ENCODE data around the gene MAEA.

DNA sequence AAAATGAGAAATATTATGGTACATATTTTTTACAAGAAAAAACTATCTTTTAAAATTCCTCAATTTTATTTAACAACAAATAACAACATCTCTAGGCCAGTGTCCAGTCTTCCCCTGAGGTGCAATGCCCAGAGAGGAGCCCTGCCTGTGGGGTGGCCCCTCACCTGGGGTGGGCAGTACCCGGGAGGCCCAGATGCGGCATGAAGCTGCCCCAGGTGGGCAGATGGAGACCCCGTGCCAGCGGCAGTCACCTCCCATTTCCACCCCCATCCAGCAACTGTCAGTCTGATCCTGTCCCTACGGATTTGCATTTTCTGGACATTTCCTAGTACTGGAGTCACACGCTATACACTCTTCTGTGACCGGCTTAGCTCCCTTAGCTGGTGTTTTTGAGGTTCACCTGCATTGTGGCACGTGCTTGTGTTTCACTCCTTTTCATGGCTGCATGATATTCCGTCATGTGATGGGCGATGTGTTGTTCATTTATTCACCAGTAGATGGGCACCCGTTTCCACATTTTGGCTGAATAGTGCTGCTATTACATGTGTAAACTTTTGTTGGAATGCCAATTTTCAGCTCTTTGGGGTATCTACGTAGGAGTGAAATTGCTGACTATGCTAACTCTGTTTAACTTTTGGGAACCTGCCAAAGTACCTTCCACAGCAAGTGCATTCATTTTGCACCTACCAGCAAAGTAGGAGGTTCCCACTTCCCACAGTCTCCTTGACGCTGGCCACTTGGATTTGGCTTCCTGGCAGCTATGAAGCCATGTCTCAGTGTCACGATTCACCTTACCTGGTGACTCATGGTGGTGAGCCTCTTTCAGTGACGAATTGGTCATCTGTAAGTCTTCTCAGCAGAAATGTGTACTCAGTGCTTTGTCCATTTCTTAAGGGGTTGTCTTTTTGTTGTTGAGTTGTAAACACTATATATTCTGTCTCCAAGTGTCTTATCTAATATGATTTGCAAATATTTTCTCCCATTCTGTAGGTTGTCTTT, 11.7 kb upstream of the MAEA start:
- TF ChIP-seq GATA3 (IDR thresholded peaks at IDR 0.05; ENCODE audit: low read depth, low read length) (no peak), GATA2 (IDR thresholded peaks at IDR 0.05; ENCODE audit: low read depth, low read length) (no peak)
